ENCODE results near the gene OLIG3.
A peak's percentile ranks its signal among the peaks of the same experiment; 100 is the strongest.

OLIG3 gene

DNA sequence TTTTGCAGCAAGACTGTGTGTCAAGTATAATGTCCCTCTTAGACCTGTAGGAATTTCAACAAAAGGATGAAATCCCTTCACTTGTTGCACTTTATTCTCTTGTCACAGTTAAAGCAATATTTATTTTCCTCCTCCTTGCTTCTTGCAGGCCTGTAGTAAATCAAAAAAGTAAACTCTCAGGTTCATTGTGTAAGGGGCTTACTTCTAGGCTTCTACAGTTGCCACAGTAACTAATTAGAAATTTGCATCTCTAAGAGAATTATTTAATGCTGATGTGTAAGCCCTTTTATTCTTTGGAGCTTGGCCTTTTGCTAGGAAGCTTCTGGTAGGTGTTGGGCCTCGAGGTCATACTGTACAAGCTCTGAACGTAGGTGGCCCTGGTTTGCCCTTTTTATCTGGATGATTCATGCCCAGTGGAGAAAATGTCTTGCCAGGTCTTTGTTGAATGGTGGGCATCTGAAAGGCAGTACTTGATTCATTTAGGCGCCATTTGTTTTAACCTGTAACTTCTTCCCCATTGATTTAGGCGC is 47.4 kb upstream of the OLIG3 start:
- no peaks in the 10 kb centered on the region for H3K27me3 ChIP-seq (ENCODE audit: insufficient read depth, low read length, poor library complexity)
- TF ChIP-seq, protein P1, sequence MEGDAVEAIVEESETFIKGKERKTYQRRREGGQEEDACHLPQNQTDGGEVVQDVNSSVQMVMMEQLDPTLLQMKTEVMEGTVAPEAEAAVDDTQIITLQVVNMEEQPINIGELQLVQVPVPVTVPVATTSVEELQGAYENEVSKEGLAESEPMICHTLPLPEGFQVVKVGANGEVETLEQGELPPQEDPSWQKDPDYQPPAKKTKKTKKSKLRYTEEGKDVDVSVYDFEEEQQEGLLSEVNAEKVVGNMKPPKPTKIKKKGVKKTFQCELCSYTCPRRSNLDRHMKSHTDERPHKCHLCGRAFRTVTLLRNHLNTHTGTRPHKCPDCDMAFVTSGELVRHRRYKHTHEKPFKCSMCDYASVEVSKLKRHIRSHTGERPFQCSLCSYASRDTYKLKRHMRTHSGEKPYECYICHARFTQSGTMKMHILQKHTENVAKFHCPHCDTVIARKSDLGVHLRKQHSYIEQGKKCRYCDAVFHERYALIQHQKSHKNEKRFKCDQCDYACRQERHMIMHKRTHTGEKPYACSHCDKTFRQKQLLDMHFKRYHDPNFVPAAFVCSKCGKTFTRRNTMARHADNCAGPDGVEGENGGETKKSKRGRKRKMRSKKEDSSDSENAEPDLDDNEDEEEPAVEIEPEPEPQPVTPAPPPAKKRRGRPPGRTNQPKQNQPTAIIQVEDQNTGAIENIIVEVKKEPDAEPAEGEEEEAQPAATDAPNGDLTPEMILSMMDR (IDR thresholded peaks at IDR 0.05; ENCODE audit: borderline replicate concordance, extremely low read depth, low read length, poor library complexity, severe bottlenecking) = no peak
- no peak overlapping the region for H3K9ac ChIP-seq (ENCODE audit: low read depth, low read length)
- H4K20me1 ChIP-seq (ENCODE audit: insufficient read depth, low read length) = no peaks in the 10 kb centered on the region
- H3K4me1 ChIP-seq (ENCODE audit: insufficient read depth, low read length) = peaks cover 16% of the 10 kb centered on the region
- H2AFZ ChIP-seq (ENCODE audit: low read depth, low read length) = no peak overlapping the region
- no peak overlapping the region for H3K27ac ChIP-seq (ENCODE audit: low read length)
- H3K9me3 ChIP-seq (ENCODE audit: insufficient read depth, low read length, severe bottlenecking) = no peaks in the 10 kb centered on the region
- H3K79me2 ChIP-seq (ENCODE audit: insufficient read depth, low read length) = no peaks in the 10 kb centered on the region
- no peak overlapping the region for H3K4me3 ChIP-seq (ENCODE audit: low read depth in 1 of 2, low read length in 2 of 2)
- no peaks in the 10 kb centered on the region for H3K36me3 ChIP-seq (ENCODE audit: insufficient read depth, low read length)
- ATAC-seq (ENCODE audit: insufficient read depth, low read depth) = no peak
- DNase-seq = no peak
- no peak overlapping the region for H3K4me2 ChIP-seq (ENCODE audit: insufficient read depth, low read length)

DNA sequence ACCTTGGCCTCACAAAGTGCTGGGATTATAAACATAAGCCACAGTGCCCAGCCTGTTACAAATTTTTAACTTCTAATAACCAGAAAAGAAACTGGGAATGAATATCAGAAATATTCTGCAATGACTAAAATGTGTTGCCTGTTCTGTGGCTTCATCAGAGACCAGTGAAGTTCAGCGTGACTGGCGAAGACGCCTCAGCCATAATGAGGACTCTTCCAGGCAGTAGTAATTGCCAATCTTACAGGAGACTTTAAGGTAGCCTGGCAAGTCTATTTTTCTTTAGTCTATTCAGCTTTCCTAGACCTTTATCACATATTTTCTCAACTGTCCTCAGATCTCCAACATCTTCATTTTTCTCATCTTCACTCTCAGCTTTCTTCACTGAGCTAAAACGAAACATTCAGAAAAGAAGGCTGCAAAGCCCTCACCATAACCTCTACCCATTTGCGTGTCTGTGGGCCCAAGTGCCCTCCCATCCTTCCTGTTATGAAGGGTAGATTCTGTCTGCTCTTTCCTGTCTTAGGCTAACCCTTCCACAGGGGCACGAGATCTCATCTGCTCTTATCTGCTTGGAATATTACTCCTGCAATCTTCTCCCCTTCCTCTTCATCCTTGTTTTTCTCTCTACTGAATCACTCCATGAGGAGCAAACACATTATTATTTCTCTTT is 42.0 kb upstream of the OLIG3 start:
- Histone ChIP-seq H3K36me3 (ENCODE audit: insufficient read depth, low read length) (no peaks in the 10 kb centered on the region), H3K9ac (ENCODE audit: low read depth, low read length) (peak overlapping the region; percentile 21), H4K20me1 (ENCODE audit: insufficient read depth, low read length) (no peaks in the 10 kb centered on the region), H3K79me2 (ENCODE audit: insufficient read depth, low read length) (no peaks in the 10 kb centered on the region), H3K27ac (ENCODE audit: low read length) (peak overlapping the region; percentile 76), H3K4me1 (ENCODE audit: insufficient read depth, low read length) (peaks cover 22% of the 10 kb centered on the region), H3K4me2 (ENCODE audit: insufficient read depth, low read length) (peak overlapping the region; percentile 37), H3K27me3 (ENCODE audit: insufficient read depth, low read length, poor library complexity) (no peaks in the 10 kb centered on the region), H3K9me3 (ENCODE audit: insufficient read depth, low read length, severe bottlenecking) (no peaks in the 10 kb centered on the region), H3K4me3 (ENCODE audit: low read depth in 1 of 2, low read length in 2 of 2) (no peak overlapping the region), H2AFZ (ENCODE audit: low read depth, low read length) (peak overlapping the region; percentile 74)
- TF ChIP-seq EZH2 (IDR thresholded peaks at IDR 0.05; ENCODE audit: borderline replicate concordance, low read depth, low read length, severe bottlenecking) = no peak
- peak; percentile 100 for ATAC-seq (ENCODE audit: insufficient read depth, low read depth)
- DNase-seq = peak; percentile 68

DNA sequence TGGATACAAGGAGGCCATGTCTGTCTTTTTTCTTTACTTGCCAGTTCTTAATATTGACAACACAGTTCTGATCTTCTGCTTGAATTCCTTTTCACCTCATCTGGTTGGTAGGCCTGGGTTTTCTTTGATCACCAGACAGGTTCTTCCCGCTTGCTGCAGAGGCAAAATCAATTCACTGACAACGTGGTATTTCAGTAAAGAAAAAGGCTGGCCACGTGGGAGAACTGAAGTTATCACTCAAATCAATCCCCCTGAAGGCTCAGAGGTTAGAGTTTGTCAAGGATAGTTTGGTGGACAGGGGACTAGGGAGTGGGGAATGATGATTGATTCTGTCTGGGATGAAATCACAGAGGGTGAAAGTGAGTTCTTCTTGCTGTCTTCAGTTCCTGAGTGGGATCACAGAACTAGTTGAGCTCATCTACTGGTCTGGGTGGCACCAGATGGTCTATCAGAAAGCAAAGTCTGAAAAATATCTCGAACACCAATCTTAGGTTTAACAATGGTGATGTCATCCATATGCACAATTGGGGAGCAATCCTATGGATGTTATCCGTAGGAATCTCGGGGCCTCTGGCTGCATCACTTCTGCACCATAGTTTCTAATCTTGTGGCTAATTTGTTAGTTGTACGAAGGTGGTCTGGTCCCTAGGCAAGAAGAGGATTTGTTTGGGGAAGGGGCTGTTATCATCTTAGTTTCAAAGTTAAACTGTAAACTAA is 37.3 kb upstream of the OLIG3 start:
- Histone ChIP-seq H3K79me2 (ENCODE audit: insufficient read depth, low read length) (no peaks in the 10 kb centered on the region), H3K4me2 (ENCODE audit: insufficient read depth, low read length) (no peak overlapping the region), H3K36me3 (ENCODE audit: insufficient read depth, low read length) (no peaks in the 10 kb centered on the region), H3K9ac (ENCODE audit: low read depth, low read length) (no peak overlapping the region), H2AFZ (ENCODE audit: low read depth, low read length) (no peak overlapping the region), H3K4me3 (ENCODE audit: low read depth in 1 of 2, low read length in 2 of 2) (no peak overlapping the region), H3K9me3 (ENCODE audit: insufficient read depth, low read length, severe bottlenecking) (no peaks in the 10 kb centered on the region), H3K4me1 (ENCODE audit: insufficient read depth, low read length) (peaks cover 13% of the 10 kb centered on the region), H3K27ac (ENCODE audit: low read length) (no peak overlapping the region), H3K27me3 (ENCODE audit: insufficient read depth, low read length, poor library complexity) (no peaks in the 10 kb centered on the region), H4K20me1 (ENCODE audit: insufficient read depth, low read length) (no peaks in the 10 kb centered on the region)
- no peak for ATAC-seq (ENCODE audit: insufficient read depth, low read depth)
- TF ChIP-seq EZH2 (IDR thresholded peaks at IDR 0.05; ENCODE audit: borderline replicate concordance, low read depth, low read length, severe bottlenecking) = no peak
- TF ChIP-seq, protein P1 (IDR thresholded peaks at IDR 0.05; ENCODE audit: borderline replicate concordance, extremely low read depth, low read length, poor library complexity, severe bottlenecking) = no peak
- no peak for DNase-seq

DNA sequence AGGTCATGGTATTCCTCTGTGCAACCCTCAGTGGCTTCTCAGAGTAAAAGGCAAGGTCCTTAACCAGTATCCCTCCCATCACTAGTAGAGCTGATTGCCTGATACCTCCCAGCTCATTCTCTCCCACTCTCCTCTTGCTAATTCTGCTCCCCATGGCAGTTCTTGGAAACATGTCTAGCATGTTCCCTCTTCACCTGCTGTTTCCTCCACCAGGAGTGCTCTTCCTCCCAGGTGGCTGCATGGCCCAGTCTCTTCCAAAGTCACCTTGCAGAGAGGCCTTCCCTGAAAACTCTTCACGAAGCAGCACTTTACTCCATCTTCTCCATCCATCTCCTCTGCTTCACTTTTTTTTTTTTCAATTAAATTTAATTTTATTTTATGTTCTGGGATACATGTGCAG is 36.2 kb upstream of the OLIG3 start:
- Histone ChIP-seq H3K36me3 (ENCODE audit: insufficient read depth, low read length) (no peaks in the 10 kb centered on the region), H3K27ac (ENCODE audit: low read length) (no peak overlapping the region), H4K20me1 (ENCODE audit: insufficient read depth, low read length) (no peaks in the 10 kb centered on the region), H3K79me2 (ENCODE audit: insufficient read depth, low read length) (no peaks in the 10 kb centered on the region), H3K27me3 (ENCODE audit: insufficient read depth, low read length, poor library complexity) (no peaks in the 10 kb centered on the region), H3K4me2 (ENCODE audit: insufficient read depth, low read length) (no peak overlapping the region), H3K9ac (ENCODE audit: low read depth, low read length) (no peak overlapping the region), H2AFZ (ENCODE audit: low read depth, low read length) (no peak overlapping the region), H3K4me1 (ENCODE audit: insufficient read depth, low read length) (peaks cover 2% of the 10 kb centered on the region), H3K4me3 (ENCODE audit: low read depth in 1 of 2, low read length in 2 of 2) (no peak overlapping the region), H3K9me3 (ENCODE audit: insufficient read depth, low read length, severe bottlenecking) (no peaks in the 10 kb centered on the region)
- TF ChIP-seq EZH2 (IDR thresholded peaks at IDR 0.05; ENCODE audit: borderline replicate concordance, low read depth, low read length, severe bottlenecking) = no peak
- TF ChIP-seq, protein P1 (IDR thresholded peaks at IDR 0.05; ENCODE audit: borderline replicate concordance, extremely low read depth, low read length, poor library complexity, severe bottlenecking) = no peak
- no peak for DNase-seq
- 0 out of 3 replicates have a peak, but pooled peaks have one; percentile 14 for ATAC-seq (ENCODE audit: insufficient read depth, low read depth)

Measured in DND-41 (cell line).